BLaER1 treated with 17β-estradiol and CSF1 and Interleukin-3, amounts not matched to agents 10 nM and 100 nM (cell line): Measurements from ENCODE around the gene TINAGL1.
A peak's percentile ranks its signal among the peaks of the same experiment; 100 is the strongest.

Experiments used
- H3K27ac ChIP-seq, 11 experiments: shearing (Covaris generic); formaldehyde crosslinking; 2 replicates each; pipeline ENCODE4 v1.8.1; 2022
- H3K27me3 ChIP-seq, 11 experiments: shearing (Covaris generic); formaldehyde crosslinking; 2 replicates each; pipeline ENCODE4 v1.8.1; 2022
- H3K36me3 ChIP-seq, 11 experiments: shearing (Covaris generic); formaldehyde crosslinking; 2 replicates each; pipeline ENCODE4 v1.8.1; 2022
- H3K4me1 ChIP-seq, 10 experiments: shearing (Covaris generic); formaldehyde crosslinking; 2 replicates each; pipeline ENCODE4 v1.8.1; 2022
- H3K4me2 ChIP-seq, 11 experiments: shearing (Covaris generic); formaldehyde crosslinking; 2 replicates each; pipeline ENCODE4 v1.8.1; 2022
- H3K4me3 ChIP-seq, 10 experiments: shearing (Covaris generic); formaldehyde crosslinking; 2 replicates each; pipeline ENCODE4 v1.8.1; 2022
- H3K9ac ChIP-seq, 11 experiments: shearing (Covaris generic); formaldehyde crosslinking; 2 replicates each; pipeline ENCODE4 v1.8.1; 2022
- H3K9me3 ChIP-seq, 11 experiments: shearing (Covaris generic); formaldehyde crosslinking; replicated peaks in 1 of 11; 2 replicates each; pipeline ENCODE4 v1.8.1; 2022
- H4K20me1 ChIP-seq, 11 experiments: shearing (Covaris generic); formaldehyde crosslinking; 2 replicates each; pipeline ENCODE4 v1.8.1; 2022
- Cebpa-rat ChIP-seq, 11 experiments: shearing (Covaris generic); IDR thresholded peaks; 2 replicates each; pipeline ENCODE4 v1.8.1; 2022

Gene TINAGL1

DNA sequence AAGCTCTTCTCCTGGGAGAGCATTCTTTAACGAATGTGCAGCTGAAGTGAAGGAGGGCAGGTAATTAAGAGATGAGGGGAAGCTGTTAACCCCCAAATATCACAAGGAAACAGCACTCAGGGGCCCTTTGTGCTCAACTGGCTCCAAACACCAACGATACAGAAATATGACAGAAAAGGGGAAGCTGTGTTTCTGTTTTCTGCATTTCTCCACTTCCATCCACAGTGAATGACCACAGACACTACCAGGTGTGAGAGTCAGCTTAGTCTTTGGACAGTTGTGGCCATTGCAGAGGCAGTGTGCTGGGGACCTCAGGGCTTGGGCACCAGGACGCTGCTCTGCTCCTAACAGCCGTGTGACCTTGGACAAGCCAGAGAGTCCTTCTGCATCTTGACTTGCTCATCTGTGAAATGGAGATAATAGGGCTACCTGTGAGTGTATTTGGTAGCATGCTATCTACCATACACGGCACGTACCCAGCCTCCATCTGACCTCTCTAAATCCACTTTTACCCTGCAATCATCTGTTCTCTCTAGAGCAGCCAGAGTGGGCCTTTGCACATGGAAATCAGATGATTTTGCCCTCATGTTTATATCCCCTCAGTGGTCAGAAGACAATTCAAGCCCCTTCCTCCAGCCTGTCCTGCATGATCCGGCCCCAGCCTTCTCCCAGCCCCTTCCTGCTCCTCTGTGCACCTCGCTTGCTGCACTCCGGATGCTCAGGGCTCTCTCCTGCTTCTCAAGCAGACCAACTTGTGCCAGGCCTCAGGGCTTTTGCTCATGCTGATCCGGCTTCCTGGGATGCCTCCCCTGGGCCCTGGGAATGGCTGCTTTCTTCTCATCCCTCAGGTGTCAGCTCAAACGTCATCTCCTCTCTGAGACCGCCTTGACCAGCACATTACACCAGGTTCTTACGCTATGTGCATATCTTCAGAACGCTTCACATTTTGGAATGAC lies 4.7 kb upstream of the TINAGL1 start:
- Histone ChIP-seq H4K20me1 (peaks cover 0 to 20% (median 0%) of the 10 kb centered on the region in 11 experiments; a peak in 1 of 22 replicates), H3K4me1 (peaks cover 47 to 72% (median 64%) of the 10 kb centered on the region in 10 experiments), H3K36me3 (no peaks in the 10 kb centered on the region), H3K27me3 (peaks cover 0 to 8% (median 0%) of the 10 kb centered on the region in 11 experiments; a peak in 3 of 22 replicates), H3K9ac (no peak overlapping the region), H3K4me2 (peak overlapping the region; percentile 36 to 72 (median 58)), H3K4me3 (no peak overlapping the region), H3K9me3 (no peaks in the 10 kb centered on the region), H3K27ac (peak overlapping the region in 5 of 11 experiments; percentile 1 to 47 (median 17); a peak in 4 of 22 replicates)
- no peak for TF ChIP-seq Cebpa-rat (IDR thresholded peaks at IDR 0.05)

DNA sequence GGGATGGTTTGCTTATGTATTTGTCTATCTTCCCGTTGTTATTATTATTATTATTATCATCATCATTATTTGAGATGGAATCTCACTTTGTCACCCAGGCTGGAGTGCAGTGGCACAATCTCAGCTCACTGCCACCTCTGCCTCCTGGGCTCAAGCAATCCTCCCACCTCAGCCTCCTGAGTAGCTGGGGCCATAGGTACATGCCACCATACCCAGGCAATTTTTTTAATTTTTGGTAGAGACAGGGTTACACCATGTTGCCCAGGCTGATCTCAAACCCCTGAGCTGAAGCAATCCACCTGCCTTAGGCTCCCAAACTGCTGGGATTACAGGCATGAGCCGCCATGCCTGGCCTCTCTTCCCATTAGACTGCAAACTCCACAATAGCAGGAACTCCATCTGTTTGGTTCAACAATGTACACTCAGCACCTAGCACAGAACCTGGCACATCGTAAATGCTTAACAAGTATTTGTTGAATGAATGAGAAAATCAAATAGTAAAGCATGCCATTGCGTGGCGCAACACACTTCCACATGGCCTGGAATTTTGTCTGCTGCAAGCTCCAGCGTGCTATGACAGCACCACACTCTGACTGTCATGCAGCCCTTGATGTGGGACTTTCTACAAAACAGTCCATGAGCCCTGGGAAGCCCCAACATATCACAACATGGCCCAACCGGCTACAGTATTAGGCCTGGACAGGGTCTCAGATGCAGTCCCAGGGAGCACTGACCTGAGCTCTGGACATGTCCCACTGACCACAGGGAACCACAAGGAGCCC lies 3.8 kb upstream of the TINAGL1 start:
- Histone ChIP-seq H3K4me2 (peak overlapping the region in 7 of 11 experiments; percentile 2 to 98 (median 60); a peak in 10 of 22 replicates), H3K4me1 (peaks cover 56 to 81% (median 73%) of the 10 kb centered on the region in 10 experiments), H3K27ac (0 out of 22 replicates have a peak overlapping the region, but pooled peaks of 3 of the 11 experiments have one; percentile 10 to 15 (median 15))

DNA sequence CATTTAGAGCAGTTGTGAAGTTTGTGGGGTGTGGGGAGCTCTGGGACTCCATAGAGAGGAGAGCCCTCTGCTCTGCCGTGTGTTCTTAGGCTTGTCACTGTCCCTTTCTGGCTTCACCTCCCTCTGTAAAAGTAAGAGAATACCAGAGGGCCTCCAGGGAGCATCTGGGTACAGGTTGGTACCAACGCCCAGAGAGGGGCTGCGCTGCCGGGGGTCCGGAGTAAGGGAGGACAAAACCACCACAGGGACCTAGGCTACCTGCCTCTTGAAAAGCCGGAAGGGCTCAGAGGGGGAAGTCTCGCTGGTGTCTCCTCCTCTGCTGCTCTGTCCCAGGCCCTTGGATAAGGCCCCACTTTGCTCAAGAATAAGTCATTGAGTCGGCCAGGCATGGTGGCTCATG lies 3.1 kb upstream of the TINAGL1 start:
- H3K4me3 ChIP-seq, result no peak overlapping the region
- no peaks in the 10 kb centered on the region for H3K9me3 ChIP-seq
- H3K4me1 ChIP-seq, result peaks cover 59 to 88% (median 79%) of the 10 kb centered on the region in 10 experiments
- no peaks in the 10 kb centered on the region for H3K36me3 ChIP-seq
- peak overlapping the region in 8 of 11 experiments; percentile 2 to 98 (median 54); a peak in 13 of 22 replicates for H3K4me2 ChIP-seq
- peaks cover 0 to 20% (median 0%) of the 10 kb centered on the region in 11 experiments; a peak in 1 of 22 replicates for H4K20me1 ChIP-seq
- no peak for TF ChIP-seq Cebpa-rat (IDR thresholded peaks at IDR 0.05)
- no peak overlapping the region for H3K9ac ChIP-seq
- peaks cover 0 to 14% (median 0%) of the 10 kb centered on the region in 11 experiments; a peak in 3 of 22 replicates for H3K27me3 ChIP-seq
- H3K27ac ChIP-seq, result peak overlapping the region in 3 of 11 experiments; percentile 10 to 15 (median 15); a peak in 1 of 22 replicates

More for the DNA sequence above, 3.8 kb upstream of the TINAGL1 start:
- Histone ChIP-seq H3K36me3 (no peaks in the 10 kb centered on the region), H4K20me1 (peaks cover 0 to 20% (median 0%) of the 10 kb centered on the region in 11 experiments; a peak in 1 of 22 replicates), H3K9me3 (no peaks in the 10 kb centered on the region), H3K4me3 (no peak overlapping the region), H3K9ac (no peak overlapping the region), H3K27me3 (peaks cover 0 to 14% (median 0%) of the 10 kb centered on the region in 11 experiments; a peak in 3 of 22 replicates)
- TF ChIP-seq Cebpa-rat (IDR thresholded peaks at IDR 0.05), result no peak

- Histone ChIP-seq H3K4me1 (peaks cover 59 to 91% (median 85%) of the 10 kb centered on the region in 10 experiments), H3K36me3 (no peaks in the 10 kb centered on the region), H3K4me3 (no peak overlapping the region), H4K20me1 (peaks cover 0 to 20% (median 0%) of the 10 kb centered on the region in 11 experiments; a peak in 1 of 22 replicates), H3K4me2 (peak overlapping the region; percentile 65 to 99 (median 97); a peak in 18 of 22 replicates), H3K9me3 (no peaks in the 10 kb centered on the region), H3K27me3 (peaks cover 0 to 14% (median 0%) of the 10 kb centered on the region in 11 experiments; a peak in 3 of 22 replicates), H3K9ac (no peak overlapping the region), H3K27ac (no peak overlapping the region; a peak in 1 of 22 replicates)
- no peak for TF ChIP-seq Cebpa-rat (IDR thresholded peaks at IDR 0.05)
These were observed 1.5 kb upstream of the TINAGL1 start for GRCh38 chr1:31574749-31575368.

GRCh38 chr1:31575369-31576140 lies 760 bp upstream of the TINAGL1 start:
- H3K36me3 ChIP-seq, result no peaks in the 10 kb centered on the region
- peak overlapping the region in 2 of 10 experiments; percentile 44 to 54; a peak in 3 of 20 replicates for H3K4me3 ChIP-seq
- peaks cover 0 to 20% (median 0%) of the 10 kb centered on the region in 11 experiments; a peak in 1 of 22 replicates for H4K20me1 ChIP-seq
- 0 out of 22 replicates have a peak overlapping the region, but pooled peaks of 1 of the 11 experiments have one; percentile 57 for H3K27ac ChIP-seq
- 0 out of 22 replicates have a peak, but pooled peaks of 1 of the 11 experiments have one; percentile 21 for TF ChIP-seq Cebpa-rat (IDR thresholded peaks at IDR 0.05)
- 0 out of 22 replicates have a peak overlapping the region, but pooled peaks of 2 of the 11 experiments have one; percentile 1 to 39 for H3K9ac ChIP-seq
- H3K4me1 ChIP-seq, result peaks cover 59 to 91% (median 86%) of the 10 kb centered on the region in 10 experiments
- no peaks in the 10 kb centered on the region for H3K9me3 ChIP-seq
- peak overlapping the region; percentile 87 to 99 (median 97) for H3K4me2 ChIP-seq
- H3K27me3 ChIP-seq, result peaks cover 0 to 14% (median 0%) of the 10 kb centered on the region in 11 experiments; a peak in 3 of 22 replicates

GRCh38 chr1:31576743-31577455 lies 584 bp downstream of the TINAGL1 start:
- Histone ChIP-seq H3K27ac (peak overlapping the region in 6 of 11 experiments; percentile 3 to 57 (median 32); a peak in 12 of 22 replicates), H3K4me2 (peak overlapping the region; percentile 87 to 99 (median 97)), H3K4me3 (peak overlapping the region; percentile 12 to 61 (median 44); a peak in 19 of 20 replicates), H3K36me3 (no peaks in the 10 kb centered on the region), H3K4me1 (peaks cover 48 to 84% (median 77%) of the 10 kb centered on the region in 10 experiments), H4K20me1 (peaks cover 0 to 20% (median 0%) of the 10 kb centered on the region in 11 experiments; a peak in 1 of 22 replicates), H3K27me3 (peaks cover 0 to 14% (median 0%) of the 10 kb centered on the region in 11 experiments; a peak in 3 of 22 replicates), H3K9me3 (no peaks in the 10 kb centered on the region), H3K9ac (peak overlapping the region; percentile 1 to 72 (median 44); a peak in 16 of 22 replicates)
- TF ChIP-seq Cebpa-rat (IDR thresholded peaks at IDR 0.05), result no peak
